Peyer's patch (tissue), 4 donors: ENCODE data around the gene LYPD5.

Source experiments
- POLR2A ChIP-seq, 2 donors: fragments of 450-650 bp; IDR thresholded peaks; one replicate each; pipeline ENCODE4 v1.5.1; 2017; ENCODE audit warnings: antibody characterized with exemption in 2 of 2, mild to moderate bottlenecking in 2 of 2, moderate library complexity in 2 of 2
- TF ChIP-seq, protein P1 (sequence below), 6 experiments: fragments of 450-650 bp in 4 of 6; fragments of 200-600 bp in 2 of 6; sonication (generic) in 1 of 6; IDR thresholded peaks; one replicate each; pipeline ENCODE4 v1.5.1; 2017 to 2019; ENCODE audit warnings: antibody characterized with exemption in 6 of 6, mild to moderate bottlenecking in 3 of 6, moderate library complexity in 1 of 6

GRCh38 chr19:43748205-43748594 is 54.0 kb downstream of the LYPD5 start:
- TF ChIP-seq, protein P1, sequence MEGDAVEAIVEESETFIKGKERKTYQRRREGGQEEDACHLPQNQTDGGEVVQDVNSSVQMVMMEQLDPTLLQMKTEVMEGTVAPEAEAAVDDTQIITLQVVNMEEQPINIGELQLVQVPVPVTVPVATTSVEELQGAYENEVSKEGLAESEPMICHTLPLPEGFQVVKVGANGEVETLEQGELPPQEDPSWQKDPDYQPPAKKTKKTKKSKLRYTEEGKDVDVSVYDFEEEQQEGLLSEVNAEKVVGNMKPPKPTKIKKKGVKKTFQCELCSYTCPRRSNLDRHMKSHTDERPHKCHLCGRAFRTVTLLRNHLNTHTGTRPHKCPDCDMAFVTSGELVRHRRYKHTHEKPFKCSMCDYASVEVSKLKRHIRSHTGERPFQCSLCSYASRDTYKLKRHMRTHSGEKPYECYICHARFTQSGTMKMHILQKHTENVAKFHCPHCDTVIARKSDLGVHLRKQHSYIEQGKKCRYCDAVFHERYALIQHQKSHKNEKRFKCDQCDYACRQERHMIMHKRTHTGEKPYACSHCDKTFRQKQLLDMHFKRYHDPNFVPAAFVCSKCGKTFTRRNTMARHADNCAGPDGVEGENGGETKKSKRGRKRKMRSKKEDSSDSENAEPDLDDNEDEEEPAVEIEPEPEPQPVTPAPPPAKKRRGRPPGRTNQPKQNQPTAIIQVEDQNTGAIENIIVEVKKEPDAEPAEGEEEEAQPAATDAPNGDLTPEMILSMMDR (IDR thresholded peaks at IDR 0.05), result no peak
- TF ChIP-seq POLR2A (IDR thresholded peaks at IDR 0.05), result no peak
